GM18870 (cell line): ENCODE measurements around the gene DLG1.

Experiments
- ATAC-seq: cut with Tn5 transposase; IDR thresholded peaks from one replicate; pipeline ENCODE4 v1.9.1; 2021; ENCODE audit warnings: moderate library complexity; ENCODE audit not compliant: unreplicated experiment

DLG1 gene

DNA sequence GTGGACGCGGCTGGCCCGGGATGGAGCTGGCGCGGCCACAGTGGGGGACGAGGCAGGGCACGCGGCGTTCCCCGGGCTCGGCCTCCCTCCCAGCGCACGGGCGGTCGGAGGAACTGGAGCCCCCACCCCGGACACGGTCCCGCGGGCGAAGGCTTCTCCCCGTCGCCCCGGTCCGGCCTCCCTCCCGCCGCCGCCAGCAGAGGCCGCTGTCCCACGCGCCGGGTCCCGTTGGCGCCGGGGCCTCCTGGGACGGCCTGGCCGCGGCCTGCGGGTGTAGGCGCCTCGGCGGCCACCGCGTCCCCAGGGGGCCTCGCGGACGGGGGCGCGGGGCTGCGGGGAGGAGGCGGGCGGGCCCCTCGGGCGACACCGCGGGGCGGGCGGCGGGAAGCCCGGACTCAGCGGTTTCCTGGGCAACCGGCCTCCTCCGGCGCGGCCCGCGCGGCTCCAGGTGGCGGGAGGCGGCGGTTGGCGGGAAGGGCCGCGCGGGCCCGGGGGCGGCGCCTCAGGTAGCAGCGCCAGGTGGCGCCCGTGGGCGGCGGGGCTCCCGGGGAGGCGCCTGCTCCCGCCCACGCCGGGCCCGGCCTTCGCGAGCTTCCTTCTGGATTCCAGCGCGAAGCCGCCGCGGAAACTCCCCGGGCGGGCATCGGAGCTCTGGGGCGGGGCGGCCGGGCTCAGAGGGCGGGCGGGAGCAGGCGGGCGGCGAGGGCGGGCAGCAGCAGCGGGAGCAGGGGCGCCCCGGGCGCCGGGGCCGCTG lies 295.5 kb downstream of the DLG1 start:
- ATAC-seq = no peak

DNA sequence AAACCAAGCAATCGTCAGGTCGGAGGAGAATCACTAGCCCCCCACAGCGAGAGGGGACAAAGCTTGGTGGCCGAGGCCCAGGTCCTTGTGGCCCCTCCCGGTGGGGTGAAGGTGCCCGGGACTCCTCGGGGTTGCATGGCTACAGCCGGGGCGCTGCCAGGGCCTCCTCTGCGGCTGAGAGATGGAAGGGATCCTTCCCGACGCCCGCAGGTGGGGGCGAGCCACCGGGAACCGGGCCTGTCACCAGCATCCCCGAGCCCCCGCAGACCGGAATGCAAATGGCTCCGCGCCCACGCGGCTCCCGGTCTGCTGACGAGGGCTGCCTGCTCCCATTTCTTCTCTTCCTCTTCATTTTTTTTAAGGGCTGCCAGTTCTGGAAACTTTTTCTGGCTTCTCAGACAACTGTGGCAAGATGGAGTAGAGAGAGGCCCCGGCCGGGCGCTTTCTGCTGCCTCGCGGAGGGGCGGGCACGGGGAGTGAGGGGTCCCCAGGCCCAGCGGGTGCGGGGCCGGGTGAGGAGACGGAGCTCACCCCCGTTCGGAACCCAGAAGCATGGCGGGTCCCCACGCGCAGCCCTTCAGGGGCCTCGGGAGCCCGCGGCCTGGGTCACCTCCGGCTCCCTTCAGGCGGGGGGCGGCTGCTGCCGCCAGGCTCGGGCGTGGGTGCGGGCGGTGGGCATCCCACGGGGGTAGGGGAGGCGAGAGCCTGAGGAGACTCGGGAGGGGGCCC lies 296.3 kb downstream of the DLG1 start:
- no peak for ATAC-seq

DNA sequence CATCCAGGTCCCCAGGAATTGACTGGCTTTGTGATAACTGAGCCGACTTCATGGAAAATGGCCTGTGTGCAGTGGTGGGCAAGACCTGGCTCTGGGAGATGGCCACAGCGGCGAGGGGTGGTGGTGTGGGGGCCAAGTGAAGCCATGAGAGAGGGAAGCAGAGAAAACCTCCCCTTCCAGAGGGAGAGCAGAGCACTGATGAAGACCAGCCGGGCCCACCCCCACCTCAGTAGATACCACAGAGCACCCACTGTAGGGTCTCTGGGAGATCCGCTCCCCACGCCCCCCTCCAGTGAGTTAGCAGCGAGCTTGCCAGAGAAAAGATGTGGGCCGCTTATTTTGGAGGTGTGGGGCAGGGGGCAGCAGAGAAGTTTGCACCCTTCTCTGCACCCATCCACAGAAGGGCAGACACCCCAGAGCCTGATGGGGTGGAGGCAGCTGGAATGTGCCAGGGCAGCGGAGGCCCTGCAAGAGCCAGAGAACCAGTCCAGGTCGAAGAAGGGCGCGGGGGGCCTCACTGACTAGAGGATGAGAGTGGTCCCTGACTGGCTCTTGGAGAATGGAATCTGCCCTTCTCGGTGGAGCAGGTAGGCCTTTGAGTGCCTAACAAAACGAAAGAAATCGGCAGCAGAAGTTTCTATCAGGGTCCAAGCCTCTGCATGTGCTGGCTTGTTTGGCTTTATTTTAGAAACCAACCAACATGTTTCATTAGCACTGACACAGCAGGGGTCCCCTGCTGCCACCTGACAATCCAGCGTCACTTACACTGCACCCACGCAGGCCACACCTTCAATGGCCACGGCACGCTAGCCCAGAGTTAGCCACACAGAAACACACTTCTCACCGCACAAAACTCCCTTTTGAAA lies 297.1 kb downstream of the DLG1 start:
- ATAC-seq = no peak

- no peak for ATAC-seq
Observed at GRCh38 chr3:197000211-197000610, 298.2 kb downstream of the DLG1 start.

- no peak for ATAC-seq
Observed at GRCh38 chr3:196998966-196999760, 299.2 kb downstream of the DLG1 start.

DNA sequence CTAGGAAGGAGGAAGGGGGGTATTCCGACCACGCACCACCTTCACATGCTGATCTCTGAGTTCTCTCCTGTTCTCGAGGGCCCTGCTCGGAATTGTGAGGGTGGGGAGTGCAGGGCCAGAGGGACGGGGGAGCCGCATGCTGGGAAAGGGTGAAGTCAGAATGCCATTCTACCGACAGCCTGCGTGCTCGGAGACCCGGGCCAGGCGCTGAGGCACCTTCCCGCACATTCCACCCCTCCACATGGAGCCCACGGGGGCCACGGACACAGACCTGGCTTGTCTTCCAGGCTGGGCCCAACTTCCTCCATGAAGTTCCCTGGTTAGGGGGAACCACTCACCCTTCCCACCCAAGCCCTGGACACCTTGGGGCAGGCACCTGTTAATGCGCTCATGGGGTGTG lies 301.1 kb downstream of the DLG1 start:
- ATAC-seq = no peak

GRCh38 chr3:196996454-196997265 lies 301.8 kb downstream of the DLG1 start:
- ATAC-seq = no peak

- no peak for ATAC-seq
Observed at GRCh38 chr3:196995646-196996355, 302.6 kb downstream of the DLG1 start.

GRCh38 chr3:196995027-196995426 lies 303.4 kb downstream of the DLG1 start:
- ATAC-seq = no peak

DNA sequence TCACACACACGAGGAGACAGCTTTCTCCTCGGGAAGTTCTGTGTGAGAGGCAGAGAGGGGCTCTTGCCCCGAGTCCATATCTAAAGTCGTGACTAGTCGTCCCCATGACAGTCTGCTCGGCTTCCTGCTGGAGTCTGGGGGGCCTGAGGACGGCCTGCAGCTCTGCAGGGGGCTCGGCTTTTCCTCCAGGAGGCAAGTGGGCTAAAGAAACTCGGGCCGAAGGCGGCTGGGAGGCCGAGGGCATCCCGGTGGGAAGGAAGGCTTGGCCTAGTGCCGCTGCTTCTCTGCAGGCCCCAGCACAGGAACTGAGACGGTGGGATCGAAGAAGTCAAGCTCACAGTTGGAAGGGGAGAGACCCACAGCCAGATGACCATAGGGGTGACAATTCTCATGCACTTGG lies 304.4 kb downstream of the DLG1 start:
- no peak for ATAC-seq
